ENCODE measurements around the gene EXOG.

EXOG gene

GRCh38 chr3:38545983-38546382 is 49.8 kb downstream of the EXOG start:
- DNase-seq (ENCODE audit: low read depth), result no peak

GRCh38 chr3:38548154-38548931 is 52.2 kb downstream of the EXOG start:
- no peak for DNase-seq (ENCODE audit: low read depth)

- DNase-seq (ENCODE audit: low read depth), result no peak
Measured at GRCh38 chr3:38549082-38549481, 52.9 kb downstream of the EXOG start.

GRCh38 chr3:38549486-38549885 is 53.3 kb downstream of the EXOG start:
- DNase-seq (ENCODE audit: low read depth), result no peak

GRCh38 chr3:38549957-38550840 is 54.1 kb downstream of the EXOG start:
- DNase-seq (ENCODE audit: low read depth), result no peak

- no peak for DNase-seq (ENCODE audit: low read depth)
Measured at GRCh38 chr3:38551026-38551832, 55.1 kb downstream of the EXOG start.

GRCh38 chr3:38552364-38552763 is 56.2 kb downstream of the EXOG start:
- DNase-seq (ENCODE audit: low read depth), result no peak

- DNase-seq (ENCODE audit: low read depth), result no peak
Measured at GRCh38 chr3:38553071-38553470, 56.9 kb downstream of the EXOG start.

- no peak for DNase-seq (ENCODE audit: low read depth)
Measured at GRCh38 chr3:38554127-38554827, 58.1 kb downstream of the EXOG start.

GRCh38 chr3:38555149-38555840 is 59.2 kb downstream of the EXOG start:
- DNase-seq (ENCODE audit: low read depth), result no peak

- DNase-seq (ENCODE audit: low read depth), result no peak
Measured at GRCh38 chr3:38555926-38556325, 59.8 kb downstream of the EXOG start.

- no peak for DNase-seq (ENCODE audit: low read depth)
Measured at GRCh38 chr3:38556640-38557358, 60.7 kb downstream of the EXOG start.

GRCh38 chr3:38558864-38559263 is 62.7 kb downstream of the EXOG start:
- DNase-seq (ENCODE audit: low read depth), result no peak

GRCh38 chr3:38560284-38560683 is 64.1 kb downstream of the EXOG start:
- no peak for DNase-seq (ENCODE audit: low read depth)

GRCh38 chr3:38560996-38561717 is 65.0 kb downstream of the EXOG start:
- DNase-seq (ENCODE audit: low read depth), result no peak

- DNase-seq (ENCODE audit: low read depth), result no peak
Measured at GRCh38 chr3:38561746-38562466, 65.8 kb downstream of the EXOG start.

GRCh38 chr3:38562467-38562925 is 66.4 kb downstream of the EXOG start:
- DNase-seq (ENCODE audit: low read depth), result no peak

GRCh38 chr3:38563070-38563885 is 67.1 kb downstream of the EXOG start:
- no peak for DNase-seq (ENCODE audit: low read depth)
